Right lobe of liver (tissue), 4 donors: ENCODE results near the gene ADAM23.

ENCODE experiments used
- CTCF ChIP-seq, 4 donors: fragments of 200-600 bp in 3 of 4; fragments of 450-650 bp in 1 of 4; IDR thresholded peaks; one replicate each; pipeline versions ENCODE4 v1.5.1 to v1.8.0; 2016 to 2022; ENCODE audit warnings: antibody characterized with exemption in 4 of 4, mild to moderate bottlenecking in 2 of 4
- POLR2A ChIP-seq: fragments of 450-650 bp; IDR thresholded peaks from one replicate; pipeline ENCODE4 v1.6.1; 2017; ENCODE audit warnings: antibody characterized with exemption, mild to moderate bottlenecking
- donor health status: DM: no; HTN: no; CAD: no.
- donor health status: DM: no; HTN: no; CAD: no.
- donor health status: DM: no; HTN: yes; CAD: no.

- no peak for TF ChIP-seq CTCF (IDR thresholded peaks at IDR 0.05)
- no peak for TF ChIP-seq POLR2A
These were observed 171.5 kb downstream of the ADAM23 start for GRCh38 chr2:206614811-206615210.
